Cortex of kidney (tissue), 1 donor: Measurements from ENCODE around the gene DNAI2.

Experiments
- DNase-seq: peaks from one replicate; lab custom pipeline; 2025; lab: John Stamatoyannopoulos, UW

DNAI2 gene, protein sequence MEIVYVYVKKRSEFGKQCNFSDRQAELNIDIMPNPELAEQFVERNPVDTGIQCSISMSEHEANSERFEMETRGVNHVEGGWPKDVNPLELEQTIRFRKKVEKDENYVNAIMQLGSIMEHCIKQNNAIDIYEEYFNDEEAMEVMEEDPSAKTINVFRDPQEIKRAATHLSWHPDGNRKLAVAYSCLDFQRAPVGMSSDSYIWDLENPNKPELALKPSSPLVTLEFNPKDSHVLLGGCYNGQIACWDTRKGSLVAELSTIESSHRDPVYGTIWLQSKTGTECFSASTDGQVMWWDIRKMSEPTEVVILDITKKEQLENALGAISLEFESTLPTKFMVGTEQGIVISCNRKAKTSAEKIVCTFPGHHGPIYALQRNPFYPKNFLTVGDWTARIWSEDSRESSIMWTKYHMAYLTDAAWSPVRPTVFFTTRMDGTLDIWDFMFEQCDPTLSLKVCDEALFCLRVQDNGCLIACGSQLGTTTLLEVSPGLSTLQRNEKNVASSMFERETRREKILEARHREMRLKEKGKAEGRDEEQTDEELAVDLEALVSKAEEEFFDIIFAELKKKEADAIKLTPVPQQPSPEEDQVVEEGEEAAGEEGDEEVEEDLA

DNA sequence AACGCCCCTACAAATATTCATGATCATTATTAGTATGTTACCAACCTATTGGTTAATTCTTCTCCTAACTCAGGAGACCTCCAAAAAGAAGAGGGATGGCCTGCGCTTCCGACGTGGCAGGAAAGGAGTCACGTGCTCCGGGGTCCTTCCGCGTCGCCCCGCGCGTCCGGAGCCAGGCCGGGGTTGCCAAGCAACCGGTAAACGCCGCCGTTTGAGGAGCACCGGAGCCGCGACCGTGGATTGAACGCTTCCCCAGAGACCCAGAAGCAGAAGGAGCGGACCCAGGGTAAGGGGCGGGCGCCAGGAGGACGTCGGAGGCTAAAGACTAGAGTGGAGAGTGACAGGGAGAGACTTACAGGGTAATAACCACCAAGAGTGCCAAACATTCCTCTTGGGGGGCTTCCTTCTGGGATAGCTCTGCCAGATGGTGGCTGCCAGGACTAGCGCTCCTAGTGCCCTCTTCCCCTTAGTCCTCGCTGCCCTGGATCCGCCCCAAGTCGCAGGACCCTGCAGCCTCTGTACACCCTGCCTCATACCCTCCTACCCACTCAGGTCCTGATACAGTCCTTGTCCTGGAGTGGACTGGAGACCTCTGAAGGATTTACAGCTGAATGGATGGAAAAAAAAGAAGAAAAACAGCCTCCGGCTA lies at the start of gene DNAI2:
Gene DNAI2, plus strand, starts transcription at position 175 of the 649 bp plus-strand sequence. CDS start 7,584 bp downstream, outside the sequence.
- DNase-seq = no peak

DNA sequence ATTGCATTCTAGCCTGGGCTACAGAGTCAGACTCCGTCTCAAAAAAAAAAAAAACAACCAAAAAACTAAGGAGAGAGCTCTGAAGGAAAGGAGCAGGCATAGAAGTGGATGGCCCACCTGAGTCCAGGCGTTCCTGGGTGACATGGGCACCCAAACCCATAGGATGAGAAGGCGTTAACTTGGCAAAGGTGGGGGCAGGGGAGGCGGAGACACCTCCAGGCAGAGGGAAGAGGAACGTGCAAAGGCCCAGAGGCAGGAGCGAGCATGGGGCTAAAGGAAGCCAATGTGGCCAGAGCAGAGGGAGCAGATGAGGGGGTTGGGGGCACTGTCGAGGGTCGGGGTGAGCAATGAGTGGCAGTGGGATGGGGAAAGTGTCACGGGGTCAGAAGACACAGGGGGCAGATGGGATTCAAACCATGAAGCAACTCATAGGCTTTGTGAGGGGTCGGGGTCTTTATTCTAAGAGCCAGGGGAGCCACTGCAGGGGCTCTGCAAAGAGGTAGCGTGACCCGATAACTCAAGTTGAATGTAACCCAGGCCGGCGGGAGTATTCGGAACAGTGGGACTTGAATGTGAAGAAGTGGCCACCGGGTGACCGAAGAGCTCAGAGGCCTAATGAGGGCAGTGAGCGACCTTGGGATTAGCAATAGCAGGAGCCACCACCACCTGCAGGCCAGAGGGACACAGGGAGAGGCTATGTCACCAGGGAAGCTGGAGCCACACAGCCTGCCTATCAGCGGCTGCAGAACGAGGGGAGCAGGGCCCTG lies 48.9 kb upstream of the DNAI2 start:
- DNase-seq = no peak

DNA sequence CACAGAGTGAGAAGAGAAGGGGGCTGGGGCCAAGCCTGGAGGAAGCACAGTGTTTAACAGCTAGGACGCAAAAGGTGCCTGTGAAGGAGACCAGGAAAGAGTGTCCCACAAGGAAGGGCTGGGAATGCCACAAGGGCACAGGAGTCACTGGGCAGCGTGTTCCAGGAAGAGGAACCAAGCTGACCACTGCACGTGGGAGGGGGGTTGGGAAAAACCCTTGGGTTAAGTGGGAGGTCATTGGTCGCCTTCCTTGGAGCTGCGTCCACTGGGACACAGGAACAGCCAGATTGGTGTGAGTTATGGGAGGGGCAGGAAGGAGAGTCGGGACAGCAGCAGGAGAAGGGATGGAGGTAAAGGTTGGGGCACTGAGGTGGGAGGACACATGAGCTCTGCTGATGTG lies 47.8 kb upstream of the DNAI2 start:
- no peak for DNase-seq

DNA sequence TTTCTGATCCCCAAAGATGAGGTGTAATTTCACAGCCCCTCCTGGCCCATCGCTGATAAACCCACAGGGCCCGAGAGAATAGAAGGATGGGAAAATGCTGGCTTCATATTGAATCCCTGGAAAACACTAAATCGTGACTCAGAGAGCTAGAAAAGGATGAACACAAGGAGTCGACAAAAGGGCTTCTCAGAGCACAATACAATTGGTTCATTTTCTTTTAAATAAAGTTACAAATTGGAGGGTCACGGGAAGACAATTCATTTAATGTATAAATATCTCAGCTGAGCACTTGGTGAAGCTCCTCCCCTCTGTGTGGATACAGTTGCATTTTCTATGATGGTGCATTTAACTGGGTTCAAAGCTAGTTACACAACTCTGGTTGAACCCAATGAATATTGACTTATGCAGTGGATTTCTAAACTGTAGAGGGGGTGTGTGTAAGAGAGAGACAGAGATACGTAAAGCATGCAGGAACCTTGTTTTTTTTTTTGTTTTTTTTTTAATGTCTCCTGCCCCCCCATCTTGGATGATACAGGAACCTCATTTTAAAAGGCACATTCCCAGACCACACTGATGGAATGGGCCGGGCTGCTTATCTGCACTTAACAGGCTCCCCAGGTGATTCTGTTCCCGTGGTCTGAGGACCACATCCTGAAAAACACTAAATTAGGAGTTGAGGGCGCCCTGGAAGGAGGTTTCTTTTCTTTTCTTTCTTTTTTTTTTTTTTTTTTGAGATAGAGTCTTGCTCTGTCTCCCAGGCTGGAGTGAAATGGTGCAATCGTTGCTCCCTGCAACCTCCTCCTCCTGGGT lies 46.6 kb upstream of the DNAI2 start:
- no peak for DNase-seq

GRCh38 chr17:74228306-74228978 lies 45.6 kb upstream of the DNAI2 start:
- DNase-seq = no peak

GRCh38 chr17:74230896-74231295 lies 43.1 kb upstream of the DNAI2 start:
- DNase-seq = no peak

- DNase-seq = no peak
These were observed 41.8 kb upstream of the DNAI2 start for GRCh38 chr17:74231928-74232907.

- DNase-seq = no peak
These were observed 40.1 kb upstream of the DNAI2 start for GRCh38 chr17:74233937-74234336.

DNA sequence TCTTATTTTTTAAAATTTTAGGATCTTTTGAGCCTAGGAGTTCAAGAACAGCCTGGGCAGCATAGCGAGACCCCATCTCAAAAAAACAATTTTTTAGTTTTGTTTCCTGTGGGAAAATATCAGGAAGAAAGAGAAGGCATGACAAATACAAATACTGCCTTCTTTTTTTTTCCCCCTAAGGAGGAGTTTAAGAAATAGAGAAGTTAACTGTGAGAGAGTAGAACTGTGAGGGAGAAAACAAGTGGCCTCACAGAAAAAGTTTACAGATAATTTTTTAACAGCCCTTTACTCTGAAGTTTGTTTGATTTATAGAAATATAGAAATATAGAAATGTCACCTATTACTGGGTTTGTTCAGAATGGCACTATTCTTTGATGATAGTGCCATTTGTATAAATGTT lies 39.5 kb upstream of the DNAI2 start:
- no peak for DNase-seq

GRCh38 chr17:74235040-74235581 lies 38.9 kb upstream of the DNAI2 start:
- no peak for DNase-seq

GRCh38 chr17:74235911-74236371 lies 38.1 kb upstream of the DNAI2 start:
- no peak for DNase-seq

DNA sequence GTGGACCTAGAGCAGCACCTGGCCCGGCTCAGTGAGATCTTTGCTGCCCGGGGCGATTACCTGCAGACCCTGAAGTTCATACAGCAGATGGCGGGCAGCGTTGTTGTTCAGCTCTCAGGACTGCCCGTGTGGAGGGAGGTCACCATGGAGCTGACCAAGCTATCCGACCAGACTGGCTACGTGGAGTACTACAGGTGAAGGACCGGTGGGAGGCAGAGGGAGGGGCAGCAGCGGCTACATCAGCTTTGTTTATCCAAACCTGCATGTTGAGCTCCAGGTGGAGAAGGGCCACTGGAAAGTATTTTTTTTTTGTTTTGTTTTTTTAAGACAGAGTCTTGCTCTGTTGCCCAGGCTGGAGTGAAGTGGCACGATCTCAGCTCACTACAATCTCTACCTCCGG lies 36.7 kb upstream of the DNAI2 start:
- DNase-seq = no peak

GRCh38 chr17:74239172-74239571 lies 34.9 kb upstream of the DNAI2 start:
- DNase-seq = no peak

GRCh38 chr17:74240618-74241205 lies 33.3 kb upstream of the DNAI2 start:
- DNase-seq = no peak

GRCh38 chr17:74241431-74241830 lies 32.6 kb upstream of the DNAI2 start:
- no peak for DNase-seq

DNA sequence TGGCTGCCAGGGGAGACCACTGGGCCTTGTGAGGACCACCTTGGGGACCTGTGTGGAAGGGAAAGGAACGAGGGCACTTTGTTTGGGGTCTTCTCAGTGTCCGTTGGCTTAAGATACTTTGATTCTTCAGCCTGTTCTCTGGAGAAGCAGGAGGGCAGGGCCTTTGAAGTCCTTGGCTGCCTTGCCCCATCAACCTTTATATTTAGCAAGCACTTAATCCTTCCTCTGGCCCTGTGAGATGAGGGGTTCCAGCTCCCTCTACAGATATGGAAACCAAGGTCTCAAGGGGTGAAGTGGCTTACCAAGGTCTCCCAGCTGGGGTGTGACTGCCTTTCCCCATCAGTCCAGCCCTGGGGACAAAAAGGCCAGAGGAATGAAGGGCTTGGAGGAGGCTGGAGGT lies 32.2 kb upstream of the DNAI2 start:
- no peak for DNase-seq

DNA sequence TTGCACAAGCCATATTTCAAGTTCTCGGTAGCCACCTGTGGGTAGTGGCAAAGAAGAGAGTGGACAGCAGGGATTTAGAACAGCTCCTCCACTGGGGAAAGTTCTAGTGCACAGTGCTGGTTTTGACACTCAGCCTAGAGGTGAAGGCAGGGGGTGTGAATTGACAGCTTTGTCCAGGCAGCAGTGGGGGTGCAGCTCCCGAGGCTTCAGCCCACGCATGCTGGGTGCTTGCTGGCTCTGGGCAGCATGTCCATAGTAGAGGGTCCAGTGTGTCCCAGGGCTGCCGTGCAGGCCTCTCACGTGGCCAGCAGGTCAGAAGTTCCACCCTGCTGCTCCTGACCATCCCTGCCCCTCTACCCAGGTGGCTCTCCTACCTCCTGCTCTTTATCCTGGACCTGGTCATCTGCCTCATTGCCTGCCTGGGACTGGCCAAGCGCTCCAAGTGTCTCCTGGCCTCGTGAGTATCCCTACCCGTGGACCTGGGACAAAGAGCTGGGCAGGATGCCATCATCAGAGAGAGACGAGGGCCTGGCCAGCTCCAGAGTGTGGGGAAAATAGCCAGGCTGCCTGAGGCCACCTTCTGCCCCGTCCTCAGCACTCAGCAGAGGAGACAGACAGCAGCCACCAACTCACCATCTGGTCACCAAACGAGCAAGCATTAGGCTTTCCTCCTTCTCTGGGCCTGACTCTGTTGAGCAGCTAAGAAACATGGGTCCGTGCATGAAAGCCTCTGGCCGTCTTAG lies 30.9 kb upstream of the DNAI2 start:
- no peak for DNase-seq

GRCh38 chr17:74244128-74244527 lies 29.9 kb upstream of the DNAI2 start:
- no peak for DNase-seq
